ENCODE data around the gene SETBP1.

The SETBP1 gene

GRCh38 chr18:44950685-44951195 lies 270.1 kb downstream of the SETBP1 start:
- DNase-seq = no peak

- DNase-seq = no peak
Observed at GRCh38 chr18:44951748-44952147, 271.1 kb downstream of the SETBP1 start.

GRCh38 chr18:44954257-44954656 lies 273.6 kb downstream of the SETBP1 start:
- DNase-seq = no peak

- no peak for DNase-seq
Observed at GRCh38 chr18:44955825-44956224, 275.1 kb downstream of the SETBP1 start.

- DNase-seq = no peak
Observed at GRCh38 chr18:44957025-44957424, 276.3 kb downstream of the SETBP1 start.

GRCh38 chr18:44957461-44957860 lies 276.8 kb downstream of the SETBP1 start:
- DNase-seq = no peak

GRCh38 chr18:44958040-44958439 lies 277.4 kb downstream of the SETBP1 start:
- DNase-seq = no peak

GRCh38 chr18:44958455-44958854 lies 277.8 kb downstream of the SETBP1 start:
- DNase-seq = no peak

- DNase-seq = no peak
Observed at GRCh38 chr18:44959013-44959412, 278.3 kb downstream of the SETBP1 start.

- no peak for DNase-seq
Observed at GRCh38 chr18:44960580-44960979, 279.9 kb downstream of the SETBP1 start.

GRCh38 chr18:44961288-44961995 lies 280.8 kb downstream of the SETBP1 start:
- DNase-seq = no peak

- DNase-seq = no peak
Observed at GRCh38 chr18:44967599-44967998, 286.9 kb downstream of the SETBP1 start.

- no peak for DNase-seq
Observed at GRCh38 chr18:44968336-44968735, 287.6 kb downstream of the SETBP1 start.

GRCh38 chr18:44969214-44969795 lies 288.6 kb downstream of the SETBP1 start:
- no peak for DNase-seq

GRCh38 chr18:44973282-44973681 lies 292.6 kb downstream of the SETBP1 start:
- DNase-seq = peak in 1 of 2 donors; percentile 17

- no peak for DNase-seq
Observed at GRCh38 chr18:44974174-44974573, 293.5 kb downstream of the SETBP1 start.

GRCh38 chr18:44977856-44978255 lies 297.2 kb downstream of the SETBP1 start:
- DNase-seq = no peak

- no peak for DNase-seq
Observed at GRCh38 chr18:44979748-44980147, 299.1 kb downstream of the SETBP1 start.

- no peak for DNase-seq
Observed at GRCh38 chr18:44981121-44981520, 300.4 kb downstream of the SETBP1 start.

GRCh38 chr18:44986933-44987332 lies 306.2 kb downstream of the SETBP1 start:
- no peak for DNase-seq

- no peak for DNase-seq
Observed at GRCh38 chr18:44987371-44987770, 306.7 kb downstream of the SETBP1 start.

- DNase-seq = no peak
Observed at GRCh38 chr18:44988821-44989587, 308.3 kb downstream of the SETBP1 start.

- DNase-seq = no peak
Observed at GRCh38 chr18:44996261-44996660, 315.6 kb downstream of the SETBP1 start.

- DNase-seq = no peak
Observed at GRCh38 chr18:44997174-44997573, 316.5 kb downstream of the SETBP1 start.
